ENCODE measurements around the gene MPPE1.
"Not testable (repeated sequence)": the region's sequence is repeated elsewhere in the genome, so short reads cannot be mapped to it uniquely, and the experiment has no call there.

The MPPE1 gene

GRCh38 chr18:11859282-11859830 lies 48.8 kb downstream of the MPPE1 start:
- no peak for DNase-seq (ENCODE audit: low read depth in 2 of 2, low spot score in 1 of 2)

- no peak for DNase-seq (ENCODE audit: low read depth in 2 of 2, low spot score in 1 of 2)
Observed at GRCh38 chr18:11857177-11857887, 50.8 kb downstream of the MPPE1 start.

GRCh38 chr18:11854554-11854953 lies 53.6 kb downstream of the MPPE1 start:
- DNase-seq (ENCODE audit: low read depth in 2 of 2, low spot score in 1 of 2): not testable (repeated sequence)

- peak in 1 of 2 donors; percentile 11 for DNase-seq (ENCODE audit: low read depth in 2 of 2, low spot score in 1 of 2)
Observed at GRCh38 chr18:11851806-11852337, 56.2 kb downstream of the MPPE1 start.

- peak; percentile 93 to 96 for DNase-seq (ENCODE audit: low read depth in 2 of 2, low spot score in 1 of 2)
Observed at GRCh38 chr18:11851146-11851805, 56.8 kb downstream of the MPPE1 start, which contains the start of gene CHMP1B. CHMP1B (plus strand) TSS chr18:11851413; CDS start chr18:11851512, 99 bp downstream.

- DNase-seq (ENCODE audit: low read depth in 2 of 2, low spot score in 1 of 2): no peak
Observed at GRCh38 chr18:11850821-11851145, 57.3 kb downstream of the MPPE1 start.

- peak; percentile 20 to 33 for DNase-seq (ENCODE audit: low read depth in 2 of 2, low spot score in 1 of 2)
Observed at GRCh38 chr18:11849841-11850634, 58.1 kb downstream of the MPPE1 start.

- DNase-seq (ENCODE audit: low read depth in 2 of 2, low spot score in 1 of 2): no peak
Observed at GRCh38 chr18:11849279-11849678, 58.8 kb downstream of the MPPE1 start.

- no peak for DNase-seq (ENCODE audit: low read depth in 2 of 2, low spot score in 1 of 2)
Observed at GRCh38 chr18:11847811-11848210, 60.3 kb downstream of the MPPE1 start.

GRCh38 chr18:11845654-11846053 lies 62.5 kb downstream of the MPPE1 start:
- no peak for DNase-seq (ENCODE audit: low read depth in 2 of 2, low spot score in 1 of 2)

- no peak for DNase-seq (ENCODE audit: low read depth in 2 of 2, low spot score in 1 of 2)
Observed at GRCh38 chr18:11844436-11844835, 63.7 kb downstream of the MPPE1 start.

- DNase-seq (ENCODE audit: low read depth in 2 of 2, low spot score in 1 of 2): no peak
Observed at GRCh38 chr18:11842562-11842961, 65.6 kb downstream of the MPPE1 start.

GRCh38 chr18:11840493-11840892 lies 67.6 kb downstream of the MPPE1 start:
- no peak for DNase-seq (ENCODE audit: low read depth in 2 of 2, low spot score in 1 of 2)

GRCh38 chr18:11839556-11839955 lies 68.6 kb downstream of the MPPE1 start:
- DNase-seq (ENCODE audit: low read depth in 2 of 2, low spot score in 1 of 2): no peak

GRCh38 chr18:11834772-11835171 lies 73.3 kb downstream of the MPPE1 start:
- no peak for DNase-seq (ENCODE audit: low read depth in 2 of 2, low spot score in 1 of 2)

Data from stimulated activated CD8-positive, alpha-beta memory T cell treated with anti-CD3 and anti-CD28 coated beads, Interleukin-4, amount 100 ng/mL, for 1 hour (primary cell).